CD14-positive monocyte (primary cell): Measurements from ENCODE around the gene GMEB1. TPM values are rescaled to one million over a fixed set of nuclear protein-coding genes. Genes with fewer than 3 reads are reported as not detected.

Source experiments
- DNase-seq, 3 donors: peaks; one replicate each; pipeline ENCODE4 v3.0.0-alpha.2; 2011 to 2022
- H2AFZ ChIP-seq: 2 replicates; pipeline ENCODE4 v1.6.0; 2012; ENCODE audit warnings: mild to moderate bottlenecking, low read depth, low read length, inconsistent platforms; ENCODE audit not compliant: insufficient read depth, poor library complexity, severe bottlenecking
- H3K27ac ChIP-seq, 2 donors: 1 replicate in 1 of 2; 2 replicates in 1 of 2; pipeline ENCODE4 v1.5.1; 2012 to 2013; ENCODE audit warnings: low read length in 2 of 2, control low read depth in 1 of 2, inconsistent platforms in 1 of 2, low read depth in 1 of 2, mild to moderate bottlenecking in 1 of 2
- H3K27me3 ChIP-seq, 2 donors: one replicate each; pipeline versions ENCODE4 v1.6.0 to v1.6.1; 2011 to 2013; ENCODE audit warnings: low read length in 2 of 2; ENCODE audit not compliant: control insufficient read depth in 2 of 2, insufficient read depth in 2 of 2
- H3K36me3 ChIP-seq, 2 donors: replicated peaks in 1 of 2; 1 replicate in 1 of 2; 2 replicates in 1 of 2; pipeline versions ENCODE4 v1.5.1 to v1.6.1; 2012 to 2013; ENCODE audit warnings: low read length in 2 of 2, control low read depth in 1 of 2, inconsistent platforms in 1 of 2, mild to moderate bottlenecking in 1 of 2; ENCODE audit not compliant: insufficient read depth in 2 of 2, control insufficient read depth in 1 of 2
- H3K4me1 ChIP-seq, 2 donors: 1 replicate in 1 of 2; 2 replicates in 1 of 2; pipeline versions ENCODE4 v1.5.1 to v1.6.1; 2012 to 2013; ENCODE audit warnings: low read length in 2 of 2, control low read depth in 1 of 2, inconsistent platforms in 1 of 2, mild to moderate bottlenecking in 1 of 2, moderate library complexity in 1 of 2; ENCODE audit not compliant: insufficient read depth in 2 of 2, control insufficient read depth in 1 of 2
- H3K4me2 ChIP-seq: replicated peaks from 2 replicates; pipeline ENCODE3; 2012; ENCODE audit warnings: low read length, moderate library complexity, mild to moderate bottlenecking; ENCODE audit not compliant: poor library complexity, severe bottlenecking; ENCODE audit errors: extremely low read depth
- H3K4me3 ChIP-seq, 3 experiments: fragments of 200-600 bp in 1 of 3; sonication (generic) in 1 of 3; replicated peaks in 1 of 3; 1 replicate in 2 of 3; 2 replicates in 1 of 3; pipeline ENCODE4 v1.5.1; 2011 to 2013; ENCODE audit warnings: low read length in 3 of 3, mild to moderate bottlenecking in 3 of 3, control low read depth in 2 of 3, low read depth in 2 of 3, inconsistent platforms in 1 of 3, moderate library complexity in 1 of 3
- H3K79me2 ChIP-seq: 2 replicates; pipeline ENCODE4 v1.6.0; 2012; ENCODE audit warnings: mild to moderate bottlenecking, control low read depth, inconsistent platforms, low read length, moderate library complexity; ENCODE audit not compliant: insufficient read depth
- H3K9ac ChIP-seq: 2 replicates; pipeline ENCODE4 v1.6.0; 2017; ENCODE audit warnings: low read length, mild to moderate bottlenecking; ENCODE audit not compliant: insufficient read depth, poor library complexity, severe bottlenecking
- H3K9me3 ChIP-seq, 2 donors: replicated peaks in 1 of 2; 1 replicate in 1 of 2; 2 replicates in 1 of 2; pipeline versions ENCODE4 v1.5.1 to v1.6.1; 2012 to 2013; ENCODE audit warnings: low read length in 2 of 2, control low read depth in 1 of 2; ENCODE audit not compliant: control insufficient read depth in 1 of 2, insufficient read depth in 1 of 2
- H4K20me1 ChIP-seq: 2 replicates; pipeline ENCODE4 v1.6.0; 2012; ENCODE audit warnings: mild to moderate bottlenecking, low read length, control low read depth, moderate library complexity; ENCODE audit not compliant: insufficient read depth
- H3K27ac Mint-ChIP-seq, 7 donors: one replicate each; pipeline ENCODE4 v1.8.0; 2020; ENCODE audit warnings: mild to moderate bottlenecking in 7 of 7, mixed read lengths in 7 of 7, moderate library complexity in 6 of 7, inconsistent platforms in 2 of 7
- H3K27me3 Mint-ChIP-seq, 3 donors: one replicate each; pipeline ENCODE4 v1.8.0; 2021 to 2022; ENCODE audit warnings: low read depth in 3 of 3, mild to moderate bottlenecking in 3 of 3, mixed read lengths in 3 of 3, moderate library complexity in 3 of 3, inconsistent platforms in 1 of 3
- H3K36me3 Mint-ChIP-seq, 2 donors: one replicate each; pipeline ENCODE4 v1.8.0; 2020; ENCODE audit warnings: mixed read lengths in 2 of 2, inconsistent platforms in 1 of 2, mild to moderate bottlenecking in 1 of 2
- H3K4me1 Mint-ChIP-seq: one replicate; pipeline ENCODE4 v1.8.0; 2020; ENCODE audit warnings: mild to moderate bottlenecking, mixed read lengths
- H3K4me3 Mint-ChIP-seq, 2 donors: one replicate each; pipeline ENCODE4 v1.8.0; 2020; ENCODE audit warnings: mild to moderate bottlenecking in 2 of 2, mixed read lengths in 2 of 2, moderate library complexity in 1 of 2
- H3K9me3 Mint-ChIP-seq, 7 donors: one replicate each; pipeline ENCODE4 v1.8.0; 2020 to 2022; ENCODE audit warnings: mixed read lengths in 7 of 7, mild to moderate bottlenecking in 6 of 7, moderate library complexity in 6 of 7, inconsistent platforms in 2 of 7
- WGBS: methylation state at CpG from one replicate; pipeline ENCODE4 v1.1.5; 2013; ENCODE audit warnings: missing lambda C conversion rate; ENCODE audit not compliant: insufficient coverage; 5-methylcytosine and 5-hydroxymethylcytosine counted together
- intact Hi-C, 2 donors: fragments of 100-400 bp; cut with micrococcal nuclease; formaldehyde crosslinking; loops; one replicate each; pipeline versions ENCODE4 v1.15.0 to v1.15.1; 2023
- polyA plus RNA-seq, 3 donors: library from polyadenylated mRNA; depleted of rRNA in 1 of 3; unstranded in 2 of 3; stranded (reverse) in 1 of 3; fragments of 300-500 nt in 2 of 3; fragments of >200 nt in 1 of 3; fragmentation: Illumina TruSeq in 2 of 3; gene quantifications; 1 replicate in 2 of 3; 2 replicates in 1 of 3; pipeline ENCODE4 v1.2.3, GENCODE V29; 2012 to 2021
- TF ChIP-seq, protein P1 (sequence below): fragments of 200-600 bp; IDR thresholded peaks from one replicate; pipeline ENCODE4 v1.8.0; 2022; ENCODE audit warnings: antibody characterized with exemption, mild to moderate bottlenecking

GMEB1 gene
- polyA plus RNA-seq, 3 donors, result 8.1 to 16.0 (median 9.7) TPM

DNA sequence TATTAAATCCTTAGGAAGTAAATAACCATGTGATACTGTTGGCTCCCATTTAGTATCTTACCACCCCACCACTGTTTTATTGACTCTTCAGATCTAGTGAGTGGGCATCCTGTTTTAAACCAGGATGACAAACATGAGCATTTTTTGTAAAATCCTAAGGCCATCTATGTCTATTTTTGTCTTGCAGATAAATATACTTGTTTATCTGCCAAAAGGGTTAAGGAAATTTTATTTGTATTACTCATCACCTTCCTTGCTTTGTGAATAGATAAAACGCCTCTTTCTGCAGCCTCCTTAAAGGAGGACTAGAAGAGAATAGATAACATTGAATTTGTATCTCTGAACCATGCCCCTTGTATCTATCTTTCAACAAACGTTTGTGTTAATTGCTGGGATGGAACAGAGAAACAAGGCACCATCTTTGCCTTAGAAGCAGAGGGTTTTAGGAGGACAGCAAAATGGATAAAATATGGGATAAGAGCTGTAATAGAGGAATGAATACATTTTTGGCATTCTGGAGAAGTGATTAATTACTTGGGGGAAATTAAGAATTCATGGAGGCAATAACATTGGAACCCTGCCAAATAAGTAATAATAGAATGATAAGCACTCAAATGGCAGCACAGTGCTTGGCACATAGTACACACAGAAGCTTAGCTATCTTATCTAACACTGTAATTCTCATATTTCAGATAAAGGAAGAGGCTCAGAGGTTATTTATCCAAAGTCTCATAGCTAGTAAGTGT lies 82.9 kb downstream of the GMEB1 start:
- H3K4me3 ChIP-seq, result no peak overlapping the region
- H3K27ac ChIP-seq, result peak overlapping the region in 1 of 2 donors; percentile 25

GRCh38 chr1:28755701-28756100 lies 87.1 kb downstream of the GMEB1 start:
- Histone ChIP-seq H3K36me3 (peaks cover 32 to 84% of the 10 kb centered on the region in 2 donors), H3K9me3 (no peaks in the 10 kb centered on the region), H2AFZ (no peak overlapping the region), H3K27ac (peak overlapping the region in 1 of 2 donors; percentile 48), H4K20me1 (peaks cover 100% of the 10 kb centered on the region), H3K4me1 (peaks cover 0 to 17% of the 10 kb centered on the region in 2 donors), H3K9ac (no peak overlapping the region), H3K79me2 (peaks cover 100% of the 10 kb centered on the region), H3K27me3 (no peaks in the 10 kb centered on the region), H3K4me2 (no peak overlapping the region), H3K4me3 (no peak overlapping the region)
- TF ChIP-seq, protein P1, sequence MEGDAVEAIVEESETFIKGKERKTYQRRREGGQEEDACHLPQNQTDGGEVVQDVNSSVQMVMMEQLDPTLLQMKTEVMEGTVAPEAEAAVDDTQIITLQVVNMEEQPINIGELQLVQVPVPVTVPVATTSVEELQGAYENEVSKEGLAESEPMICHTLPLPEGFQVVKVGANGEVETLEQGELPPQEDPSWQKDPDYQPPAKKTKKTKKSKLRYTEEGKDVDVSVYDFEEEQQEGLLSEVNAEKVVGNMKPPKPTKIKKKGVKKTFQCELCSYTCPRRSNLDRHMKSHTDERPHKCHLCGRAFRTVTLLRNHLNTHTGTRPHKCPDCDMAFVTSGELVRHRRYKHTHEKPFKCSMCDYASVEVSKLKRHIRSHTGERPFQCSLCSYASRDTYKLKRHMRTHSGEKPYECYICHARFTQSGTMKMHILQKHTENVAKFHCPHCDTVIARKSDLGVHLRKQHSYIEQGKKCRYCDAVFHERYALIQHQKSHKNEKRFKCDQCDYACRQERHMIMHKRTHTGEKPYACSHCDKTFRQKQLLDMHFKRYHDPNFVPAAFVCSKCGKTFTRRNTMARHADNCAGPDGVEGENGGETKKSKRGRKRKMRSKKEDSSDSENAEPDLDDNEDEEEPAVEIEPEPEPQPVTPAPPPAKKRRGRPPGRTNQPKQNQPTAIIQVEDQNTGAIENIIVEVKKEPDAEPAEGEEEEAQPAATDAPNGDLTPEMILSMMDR, result no peak
- no peak for DNase-seq
- H3K36me3 Mint-ChIP-seq, result peaks cover 21 to 42% of the 10 kb centered on the region in 2 donors
- peaks cover 0 to 2% (median 0%) of the 10 kb centered on the region in 3 donors for H3K27me3 Mint-ChIP-seq
- H3K27ac Mint-ChIP-seq, result no peak overlapping the region
- WGBS, result 100% methylated on average over 1 of the region's 1 CpG
- H3K4me1 Mint-ChIP-seq, result peaks cover 15% of the 10 kb centered on the region
- H3K9me3 Mint-ChIP-seq, result no peaks in the 10 kb centered on the region
- intact Hi-C loops, result no loop called here
- no peak overlapping the region for H3K4me3 Mint-ChIP-seq

More for the DNA sequence above, 82.9 kb downstream of the GMEB1 start:
- H3K4me2 ChIP-seq, result no peak overlapping the region
- H2AFZ ChIP-seq, result no peak overlapping the region
- H4K20me1 ChIP-seq, result peaks cover 100% of the 10 kb centered on the region
- H3K9me3 Mint-ChIP-seq, result no peaks in the 10 kb centered on the region
- H3K79me2 ChIP-seq, result peaks cover 100% of the 10 kb centered on the region
- no peak overlapping the region for H3K27ac Mint-ChIP-seq
- peaks cover 21 to 45% of the 10 kb centered on the region in 2 donors for H3K4me1 ChIP-seq
- peaks cover 13 to 31% of the 10 kb centered on the region in 2 donors for H3K36me3 Mint-ChIP-seq
- no peaks in the 10 kb centered on the region for H3K27me3 ChIP-seq
- no CpG with 5 or more reads among the region's 2 CpGs for WGBS
- H3K36me3 ChIP-seq, result peaks cover 13 to 53% of the 10 kb centered on the region in 2 donors
- no peak for DNase-seq
- peaks cover 0 to 2% (median 0%) of the 10 kb centered on the region in 3 donors for H3K27me3 Mint-ChIP-seq
- TF ChIP-seq, protein P1, result no peak
- no peak overlapping the region for H3K9ac ChIP-seq
- H3K4me3 Mint-ChIP-seq, result no peak overlapping the region
- intact Hi-C loops, result no loop called here
- H3K9me3 ChIP-seq, result no peaks in the 10 kb centered on the region
- peaks cover 47% of the 10 kb centered on the region for H3K4me1 Mint-ChIP-seq
